ENCODE results near the gene ADARB2.

ADARB2 gene

DNA sequence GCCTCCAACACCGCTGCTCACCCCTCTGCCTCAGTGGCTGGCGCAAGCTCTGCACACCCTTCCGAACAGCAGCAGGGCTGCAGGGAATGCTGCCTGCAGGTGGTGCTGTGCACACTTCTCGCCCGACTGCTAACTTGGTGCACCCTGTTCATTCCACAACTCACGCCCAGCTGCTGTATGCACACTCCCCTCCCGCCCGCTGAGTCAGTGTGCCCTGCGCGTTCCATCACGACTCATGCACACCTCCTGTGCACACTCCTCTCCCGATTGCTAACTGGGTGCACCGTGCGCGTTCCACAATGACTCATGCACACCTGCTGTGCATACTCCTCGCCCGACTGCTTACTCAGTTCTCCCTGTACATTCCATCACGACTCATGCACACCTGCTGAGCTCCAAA, 21.5 kb downstream of the ADARB2 start:
- Histone ChIP-seq H3K4me1 (ENCODE audit: control insufficient read depth, low read length) (peaks cover 8% of the 10 kb centered on the region), H3K79me2 (ENCODE audit: control insufficient read depth, low read length) (no peaks in the 10 kb centered on the region), H3K27me3 (ENCODE audit: control insufficient read depth, low read length) (peaks cover 60% of the 10 kb centered on the region), H3F3A (ENCODE audit: control insufficient read depth, insufficient read depth) (no peaks in the 10 kb centered on the region; the same call in 1 of the 2 replicates), H3K9me3 (ENCODE audit: control insufficient read depth, insufficient read depth, low read length) (no peaks in the 10 kb centered on the region), H4K20me1 (ENCODE audit: control insufficient read depth, insufficient read depth, low read depth, low read length) (0 out of 2 replicates have a peak, but pooled peaks cover 3% of the 10 kb centered on the region), H3K36me3 (ENCODE audit: control insufficient read depth, low read length) (no peaks in the 10 kb centered on the region), H3K9me2 (replicated peaks; ENCODE audit: control insufficient read depth, low read length) (no peaks in the 10 kb centered on the region), H3K27ac (ENCODE audit: low read depth, low read length) (no peak overlapping the region), H3K4me2 (ENCODE audit: low read length) (peak overlapping the region; percentile 29), H3K4me3 (ENCODE audit: low read length) (no peak overlapping the region)
- TF ChIP-seq, protein P1, sequence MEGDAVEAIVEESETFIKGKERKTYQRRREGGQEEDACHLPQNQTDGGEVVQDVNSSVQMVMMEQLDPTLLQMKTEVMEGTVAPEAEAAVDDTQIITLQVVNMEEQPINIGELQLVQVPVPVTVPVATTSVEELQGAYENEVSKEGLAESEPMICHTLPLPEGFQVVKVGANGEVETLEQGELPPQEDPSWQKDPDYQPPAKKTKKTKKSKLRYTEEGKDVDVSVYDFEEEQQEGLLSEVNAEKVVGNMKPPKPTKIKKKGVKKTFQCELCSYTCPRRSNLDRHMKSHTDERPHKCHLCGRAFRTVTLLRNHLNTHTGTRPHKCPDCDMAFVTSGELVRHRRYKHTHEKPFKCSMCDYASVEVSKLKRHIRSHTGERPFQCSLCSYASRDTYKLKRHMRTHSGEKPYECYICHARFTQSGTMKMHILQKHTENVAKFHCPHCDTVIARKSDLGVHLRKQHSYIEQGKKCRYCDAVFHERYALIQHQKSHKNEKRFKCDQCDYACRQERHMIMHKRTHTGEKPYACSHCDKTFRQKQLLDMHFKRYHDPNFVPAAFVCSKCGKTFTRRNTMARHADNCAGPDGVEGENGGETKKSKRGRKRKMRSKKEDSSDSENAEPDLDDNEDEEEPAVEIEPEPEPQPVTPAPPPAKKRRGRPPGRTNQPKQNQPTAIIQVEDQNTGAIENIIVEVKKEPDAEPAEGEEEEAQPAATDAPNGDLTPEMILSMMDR (IDR thresholded peaks at IDR 0.05; ENCODE audit: low read depth, low read length, poor library complexity, severe bottlenecking) = peak; percentile 85
- TF ChIP-seq EZH2phosphoT487 (IDR thresholded peaks at IDR 0.05; ENCODE audit: borderline replicate concordance, low read length) = 0 out of 2 replicates have a peak, but pooled peaks have one; percentile 27

DNA sequence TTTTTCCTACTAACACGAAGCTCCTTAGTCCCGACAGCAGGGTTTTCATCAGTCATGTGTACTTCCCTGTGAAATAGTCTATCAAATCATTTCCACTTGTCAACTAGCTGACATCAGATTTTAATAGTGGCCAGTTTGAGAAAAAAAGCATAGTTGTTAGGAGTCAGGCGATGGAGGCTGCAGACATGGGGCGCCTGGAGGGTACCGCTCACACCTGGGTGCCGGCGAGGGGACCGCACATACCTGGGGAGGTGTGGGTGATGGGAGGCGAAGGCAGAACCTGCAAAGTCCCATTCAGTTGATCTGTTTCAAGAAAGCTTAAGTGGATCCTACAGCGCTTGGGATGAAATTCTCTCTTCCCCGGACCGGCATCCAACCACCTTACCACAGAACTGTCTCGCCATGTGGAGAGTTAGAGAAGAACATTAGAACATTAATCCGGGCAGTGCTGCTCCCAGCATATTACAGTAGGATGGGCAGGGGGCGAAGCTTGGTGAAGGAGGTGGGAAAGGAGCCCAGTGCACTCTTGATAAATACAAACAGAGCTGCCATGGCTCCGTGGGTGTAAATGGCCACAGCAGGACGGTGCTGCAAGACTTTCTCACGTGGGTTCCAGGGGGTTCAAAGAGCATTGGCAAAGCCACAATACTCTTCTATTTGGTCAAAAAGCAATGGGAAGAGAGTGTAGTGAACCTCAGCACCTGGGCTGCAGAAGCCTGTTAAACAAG, 24.2 kb downstream of the ADARB2 start:
- Histone ChIP-seq H3F3A (ENCODE audit: control insufficient read depth, insufficient read depth) (no peaks in the 10 kb centered on the region; the same call in 1 of the 2 replicates), H3K4me2 (ENCODE audit: low read length) (no peak overlapping the region), H3K9me3 (ENCODE audit: control insufficient read depth, insufficient read depth, low read length) (no peaks in the 10 kb centered on the region), H3K27me3 (ENCODE audit: control insufficient read depth, low read length) (peaks cover 84% of the 10 kb centered on the region), H3K4me1 (ENCODE audit: control insufficient read depth, low read length) (peaks cover 8% of the 10 kb centered on the region), H3K79me2 (ENCODE audit: control insufficient read depth, low read length) (no peaks in the 10 kb centered on the region), H3K36me3 (ENCODE audit: control insufficient read depth, low read length) (no peaks in the 10 kb centered on the region), H4K20me1 (ENCODE audit: control insufficient read depth, insufficient read depth, low read depth, low read length) (0 out of 2 replicates have a peak, but pooled peaks cover 3% of the 10 kb centered on the region), H3K27ac (ENCODE audit: low read depth, low read length) (no peak overlapping the region), H3K9me2 (replicated peaks; ENCODE audit: control insufficient read depth, low read length) (no peaks in the 10 kb centered on the region), H3K4me3 (ENCODE audit: low read length) (no peak overlapping the region)
- TF ChIP-seq, protein P1 (IDR thresholded peaks at IDR 0.05; ENCODE audit: low read depth, low read length, poor library complexity, severe bottlenecking) = no peak
- TF ChIP-seq EZH2phosphoT487 (IDR thresholded peaks at IDR 0.05; ENCODE audit: borderline replicate concordance, low read length) = no peak

DNA sequence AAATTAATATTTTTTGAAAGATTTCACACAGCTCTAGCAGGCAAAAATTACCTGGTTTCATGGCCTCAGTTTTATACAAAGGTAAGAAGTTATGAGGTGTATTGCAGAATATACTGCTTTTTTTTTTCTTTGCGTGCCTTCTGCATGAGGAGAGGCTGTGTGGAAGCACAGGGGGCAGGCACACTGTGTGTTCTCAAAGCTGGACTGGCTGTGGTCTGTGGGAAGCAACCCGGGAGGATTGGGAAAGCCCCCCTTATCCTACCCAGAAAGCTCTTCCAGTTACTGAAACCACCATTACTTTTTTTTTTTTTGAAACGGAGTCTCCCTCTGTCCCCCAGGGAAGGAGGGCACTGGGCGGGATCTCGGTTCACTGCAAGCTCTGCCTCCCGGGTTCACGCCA, 25.0 kb downstream of the ADARB2 start:
- no peaks in the 10 kb centered on the region; the same call in 1 of the 2 replicates for H3F3A ChIP-seq (ENCODE audit: control insufficient read depth, insufficient read depth)
- no peak overlapping the region for H3K4me2 ChIP-seq (ENCODE audit: low read length)
- no peaks in the 10 kb centered on the region for H3K36me3 ChIP-seq (ENCODE audit: control insufficient read depth, low read length)
- no peaks in the 10 kb centered on the region for H3K9me2 ChIP-seq (replicated peaks; ENCODE audit: control insufficient read depth, low read length)
- no peaks in the 10 kb centered on the region for H3K9me3 ChIP-seq (ENCODE audit: control insufficient read depth, insufficient read depth, low read length)
- H3K4me3 ChIP-seq (ENCODE audit: low read length) = no peak overlapping the region
- TF ChIP-seq, protein P1 (IDR thresholded peaks at IDR 0.05; ENCODE audit: low read depth, low read length, poor library complexity, severe bottlenecking) = no peak
- no peak for TF ChIP-seq EZH2phosphoT487 (IDR thresholded peaks at IDR 0.05; ENCODE audit: borderline replicate concordance, low read length)
- peaks cover 8% of the 10 kb centered on the region for H3K4me1 ChIP-seq (ENCODE audit: control insufficient read depth, low read length)
- peaks cover 84% of the 10 kb centered on the region for H3K27me3 ChIP-seq (ENCODE audit: control insufficient read depth, low read length)
- H3K79me2 ChIP-seq (ENCODE audit: control insufficient read depth, low read length) = no peaks in the 10 kb centered on the region
- no peak overlapping the region for H3K27ac ChIP-seq (ENCODE audit: low read depth, low read length)
- H4K20me1 ChIP-seq (ENCODE audit: control insufficient read depth, insufficient read depth, low read depth, low read length) = 0 out of 2 replicates have a peak, but pooled peaks cover 3% of the 10 kb centered on the region

All from DOHH2 (cell line).